H9 (cell line): Measurements from ENCODE around the gene MLYCD. TPM values are rescaled to one million over a fixed set of nuclear protein-coding genes. Genes with fewer than 3 reads are reported as not detected.

Experiments
- DNase-seq: peaks from one replicate; pipeline ENCODE4 v3.0.0-alpha.2; 2017
- H2AFZ ChIP-seq: one replicate; pipeline ENCODE4 v1.6.1; 2013; ENCODE audit warnings: mild to moderate bottlenecking, low read length, control low read depth, moderate library complexity
- H2AK5ac ChIP-seq: 2 replicates; pipeline ENCODE4 v1.6.1; 2013; ENCODE audit warnings: low read length, control low read depth, mixed read lengths; ENCODE audit not compliant: insufficient read length
- H2BK120ac ChIP-seq: one replicate; pipeline ENCODE4 v1.6.1; 2013; ENCODE audit warnings: low read depth, mild to moderate bottlenecking, low read length, control low read depth, inconsistent platforms; ENCODE audit not compliant: poor library complexity, severe bottlenecking
- H2BK12ac ChIP-seq: 2 replicates; pipeline ENCODE4 v1.6.1; 2013; ENCODE audit warnings: low read length, control low read depth, mixed read lengths, low read depth; ENCODE audit not compliant: insufficient read length
- H2BK15ac ChIP-seq: 2 replicates; pipeline ENCODE4 v1.6.1; 2013; ENCODE audit warnings: low read depth, low read length, control low read depth
- H2BK20ac ChIP-seq: one replicate; pipeline ENCODE4 v1.6.1; 2013; ENCODE audit warnings: low read depth, mild to moderate bottlenecking, low read length, control low read depth, inconsistent platforms; ENCODE audit not compliant: poor library complexity, severe bottlenecking
- H2BK5ac ChIP-seq: 2 replicates; pipeline ENCODE4 v1.6.1; 2013; ENCODE audit warnings: low read length, control low read depth, mixed read lengths; ENCODE audit not compliant: insufficient read length
- H3K14ac ChIP-seq: 2 replicates; pipeline ENCODE4 v1.6.1; 2013; ENCODE audit warnings: low read length, control low read depth; ENCODE audit not compliant: insufficient read depth
- H3K18ac ChIP-seq: 2 replicates; pipeline ENCODE4 v1.6.1; 2013; ENCODE audit warnings: low read depth, mild to moderate bottlenecking, mixed read lengths, low read length, control low read depth; ENCODE audit not compliant: insufficient read length
- H3K23ac ChIP-seq: 2 replicates; pipeline ENCODE4 v1.6.1; 2013; ENCODE audit warnings: low read length, control low read depth, mixed read lengths, low read depth; ENCODE audit not compliant: insufficient read length
- H3K23me2 ChIP-seq: 2 replicates; pipeline ENCODE4 v1.6.1; 2013; ENCODE audit warnings: low read depth, mild to moderate bottlenecking, mixed read lengths, low read length, control low read depth; ENCODE audit not compliant: insufficient read length, poor library complexity, severe bottlenecking
- H3K27ac ChIP-seq: 2 replicates; pipeline ENCODE4 v1.5.1; 2013; ENCODE audit warnings: low read length, control low read depth, mixed read lengths, low read depth; ENCODE audit not compliant: insufficient read length
- H3K27me3 ChIP-seq: 2 replicates; pipeline ENCODE4 v1.6.1; 2013; ENCODE audit warnings: low read length, control low read depth, inconsistent platforms; ENCODE audit not compliant: insufficient read depth
- H3K4ac ChIP-seq: 2 replicates; pipeline ENCODE4 v1.6.1; 2013; ENCODE audit warnings: low read depth, mild to moderate bottlenecking, control low read depth, inconsistent platforms, low read length, moderate library complexity
- H3K4me1 ChIP-seq: 2 replicates; pipeline ENCODE4 v1.6.1; 2013; ENCODE audit warnings: low read length, control low read depth, inconsistent platforms; ENCODE audit not compliant: insufficient read depth
- H3K4me2 ChIP-seq: 2 replicates; pipeline ENCODE4 v1.6.1; 2013; ENCODE audit warnings: low read length, control low read depth, mixed read lengths; ENCODE audit not compliant: insufficient read length, insufficient read depth
- H3K56ac ChIP-seq: 2 replicates; pipeline ENCODE4 v1.6.1; 2013; ENCODE audit warnings: low read depth, mild to moderate bottlenecking, mixed read lengths, low read length, control low read depth; ENCODE audit not compliant: insufficient read length
- H3K79me1 ChIP-seq: 2 replicates; pipeline ENCODE4 v1.6.1; 2013; ENCODE audit warnings: low read depth, mild to moderate bottlenecking, moderate library complexity, low read length, control low read depth, inconsistent platforms; ENCODE audit not compliant: insufficient read depth, poor library complexity, severe bottlenecking
- H3K79me2 ChIP-seq: 2 replicates; pipeline ENCODE4 v1.6.1; 2013; ENCODE audit warnings: low read length, control low read depth, inconsistent platforms; ENCODE audit not compliant: insufficient read depth
- H3K9ac ChIP-seq: 2 replicates; pipeline ENCODE4 v1.6.1; 2013; ENCODE audit warnings: low read length, control low read depth, mixed read lengths; ENCODE audit not compliant: insufficient read length; ENCODE audit errors: extremely low read depth
- H3K9me3 ChIP-seq: one replicate; pipeline ENCODE4 v1.6.1; 2013; ENCODE audit warnings: low read depth, low read length, inconsistent platforms; ENCODE audit not compliant: control insufficient read depth
- H3T11ph ChIP-seq: one replicate; pipeline ENCODE4 v1.6.1; 2013; ENCODE audit warnings: mild to moderate bottlenecking, low read length, control low read depth, inconsistent platforms
- H4K20me1 ChIP-seq: one replicate; pipeline ENCODE4 v1.6.1; 2013; ENCODE audit not compliant: control insufficient read depth, insufficient read length, insufficient read depth
- H4K5ac ChIP-seq: 2 replicates; pipeline ENCODE4 v1.6.1; 2013; ENCODE audit warnings: low read depth, mild to moderate bottlenecking, mixed read lengths, low read length, control low read depth; ENCODE audit not compliant: insufficient read length
- H4K8ac ChIP-seq: replicated peaks from 2 replicates; pipeline ENCODE4 v1.6.1; 2013; ENCODE audit warnings: low read length, control low read depth, mixed read lengths, low read depth; ENCODE audit not compliant: insufficient read length
- H4K91ac ChIP-seq: 2 replicates; pipeline ENCODE4 v1.6.1; 2013; ENCODE audit warnings: low read depth, mild to moderate bottlenecking, moderate library complexity, mixed read lengths, low read length, control low read depth; ENCODE audit not compliant: insufficient read length
- H3K27ac Mint-ChIP-seq, 3 experiments: 2 replicates in 2 of 3; 3 replicates in 1 of 3; pipeline ENCODE4 v1.8.0; 2020 to 2021; ENCODE audit warnings: mixed read lengths in 3 of 3, mild to moderate bottlenecking in 1 of 3, moderate library complexity in 1 of 3
- H3K27me3 Mint-ChIP-seq: 2 replicates; pipeline ENCODE4 v1.8.0; 2021; ENCODE audit warnings: low read depth, mild to moderate bottlenecking, moderate library complexity, mixed read lengths
- H3K36me3 Mint-ChIP-seq, 3 experiments: 2 replicates in 2 of 3; 3 replicates in 1 of 3; pipeline ENCODE4 v1.8.0; 2020 to 2021; ENCODE audit warnings: low read depth in 3 of 3, mixed read lengths in 3 of 3; ENCODE audit not compliant: insufficient read depth in 1 of 3
- H3K4me1 Mint-ChIP-seq, 2 experiments: 2 replicates each; pipeline ENCODE4 v1.8.0; 2020; ENCODE audit warnings: mixed read lengths in 2 of 2
- H3K4me3 Mint-ChIP-seq, 2 experiments: 2 replicates in 1 of 2; 3 replicates in 1 of 2; pipeline ENCODE4 v1.8.0; 2020 to 2021; ENCODE audit warnings: mild to moderate bottlenecking in 2 of 2, mixed read lengths in 2 of 2, moderate library complexity in 1 of 2
- H3K9me3 Mint-ChIP-seq, 2 experiments: 2 replicates in 1 of 2; 3 replicates in 1 of 2; pipeline ENCODE4 v1.8.0; 2020; ENCODE audit warnings: mild to moderate bottlenecking in 2 of 2, mixed read lengths in 2 of 2, moderate library complexity in 1 of 2
- WGBS: extraction: QIAGEN DNeasy Blood & Tissue Kit; methylation state at CpG from one replicate; pipeline ENCODE4 v1.1.7; 2013; ENCODE audit warnings: missing lambda C conversion rate, low lambda C conversion rate, mixed read lengths; ENCODE audit not compliant: insufficient read length; ENCODE audit errors: extremely low coverage; 5-methylcytosine and 5-hydroxymethylcytosine counted together
- total RNA-seq: library from RNA; stranded (reverse); gene quantifications from 2 replicates; pipeline ENCODE4 v1.2.1, GENCODE V29; 2021
- TF ChIP-seq, protein P1 (sequence below): fragments of 200-600 bp; sonication (generic); conservative IDR thresholded peaks from 3 replicates; pipeline ENCODE4 v1.8.0; 2021; ENCODE audit warnings: antibody characterized with exemption, mild to moderate bottlenecking

The MLYCD gene
- total RNA-seq, 1 experiment from 2014 or later, result 7.1 TPM

DNA sequence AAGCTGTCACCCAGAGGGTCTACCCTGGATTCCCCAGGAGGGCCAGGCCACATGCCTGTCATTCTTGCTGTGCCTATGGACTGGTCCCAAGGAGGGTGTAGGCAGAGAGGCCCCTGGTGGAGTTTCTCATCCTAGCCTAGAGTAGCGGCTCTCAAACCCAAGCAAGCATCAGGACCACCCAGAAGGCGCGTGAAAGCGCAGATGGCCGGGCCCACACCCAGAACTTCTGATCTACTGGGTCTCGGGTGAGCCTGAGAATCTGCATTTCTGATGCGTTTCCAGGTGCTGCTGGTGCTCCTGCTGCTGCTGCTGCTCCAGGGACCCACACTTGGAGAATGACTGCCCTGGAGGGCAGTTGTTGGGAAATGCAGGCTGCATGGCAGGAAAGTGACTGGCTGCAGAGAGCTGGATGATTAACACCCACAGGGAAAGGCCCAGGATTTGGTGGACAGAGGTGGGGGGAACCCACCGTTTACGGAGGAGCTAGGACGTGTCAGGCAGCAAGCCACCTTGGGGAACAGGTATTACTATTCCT, 44.7 kb downstream of the MLYCD start:
- H3T11ph ChIP-seq, result no peak overlapping the region
- Mint-ChIP-seq H3K4me1 (peaks cover 5 to 16% of the 10 kb centered on the region in 2 experiments), H3K27ac (no peak overlapping the region), H3K27me3 (peaks cover 5% of the 10 kb centered on the region), H3K36me3 (peaks cover 0 to 6% (median 5%) of the 10 kb centered on the region in 3 experiments; a peak in 3 of 7 replicates), H3K4me3 (no peak overlapping the region), H3K9me3 (no peaks in the 10 kb centered on the region)
- H2BK5ac ChIP-seq, result no peak overlapping the region
- H2AK5ac ChIP-seq, result no peak overlapping the region
- H4K91ac ChIP-seq, result no peak overlapping the region
- no peak overlapping the region for H4K5ac ChIP-seq
- no peaks in the 10 kb centered on the region for H3K79me2 ChIP-seq
- DNase-seq, result no peak
- H4K20me1 ChIP-seq, result no peaks in the 10 kb centered on the region
- H2BK20ac ChIP-seq, result no peak overlapping the region
- H2BK120ac ChIP-seq, result no peak overlapping the region
- H2BK15ac ChIP-seq, result no peak overlapping the region
- H3K27ac ChIP-seq, result no peak overlapping the region
- H2AFZ ChIP-seq, result no peak overlapping the region
- no peak overlapping the region for H2BK12ac ChIP-seq
- no peaks in the 10 kb centered on the region for H3K23me2 ChIP-seq
- no CpG with 5 or more reads among the region's 10 CpGs for WGBS
- H3K56ac ChIP-seq, result no peak overlapping the region
- TF ChIP-seq, protein P1, sequence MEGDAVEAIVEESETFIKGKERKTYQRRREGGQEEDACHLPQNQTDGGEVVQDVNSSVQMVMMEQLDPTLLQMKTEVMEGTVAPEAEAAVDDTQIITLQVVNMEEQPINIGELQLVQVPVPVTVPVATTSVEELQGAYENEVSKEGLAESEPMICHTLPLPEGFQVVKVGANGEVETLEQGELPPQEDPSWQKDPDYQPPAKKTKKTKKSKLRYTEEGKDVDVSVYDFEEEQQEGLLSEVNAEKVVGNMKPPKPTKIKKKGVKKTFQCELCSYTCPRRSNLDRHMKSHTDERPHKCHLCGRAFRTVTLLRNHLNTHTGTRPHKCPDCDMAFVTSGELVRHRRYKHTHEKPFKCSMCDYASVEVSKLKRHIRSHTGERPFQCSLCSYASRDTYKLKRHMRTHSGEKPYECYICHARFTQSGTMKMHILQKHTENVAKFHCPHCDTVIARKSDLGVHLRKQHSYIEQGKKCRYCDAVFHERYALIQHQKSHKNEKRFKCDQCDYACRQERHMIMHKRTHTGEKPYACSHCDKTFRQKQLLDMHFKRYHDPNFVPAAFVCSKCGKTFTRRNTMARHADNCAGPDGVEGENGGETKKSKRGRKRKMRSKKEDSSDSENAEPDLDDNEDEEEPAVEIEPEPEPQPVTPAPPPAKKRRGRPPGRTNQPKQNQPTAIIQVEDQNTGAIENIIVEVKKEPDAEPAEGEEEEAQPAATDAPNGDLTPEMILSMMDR, result no peak
- H3K9ac ChIP-seq, result no peak overlapping the region
- no peaks in the 10 kb centered on the region for H3K4me1 ChIP-seq
- no peak overlapping the region for H3K4ac ChIP-seq
- H4K8ac ChIP-seq, result no peak overlapping the region
- H3K23ac ChIP-seq, result no peak overlapping the region
- no peak overlapping the region; the same call in 1 of the 2 replicates for H3K14ac ChIP-seq
- no peaks in the 10 kb centered on the region for H3K9me3 ChIP-seq
- H3K79me1 ChIP-seq, result no peaks in the 10 kb centered on the region
- H3K18ac ChIP-seq, result no peak overlapping the region
- H3K4me2 ChIP-seq, result no peak overlapping the region
- no peaks in the 10 kb centered on the region for H3K27me3 ChIP-seq
